Measurements from ENCODE around the gene GABPA. TPM values are rescaled to one million over a fixed set of nuclear protein-coding genes. Genes with fewer than 3 reads are reported as not detected.
A peak's percentile ranks its signal among the peaks of the same experiment; 100 is the strongest.

GABPA gene
- total RNA-seq, 1 experiment from 2014 or later = 17.6 TPM

DNA sequence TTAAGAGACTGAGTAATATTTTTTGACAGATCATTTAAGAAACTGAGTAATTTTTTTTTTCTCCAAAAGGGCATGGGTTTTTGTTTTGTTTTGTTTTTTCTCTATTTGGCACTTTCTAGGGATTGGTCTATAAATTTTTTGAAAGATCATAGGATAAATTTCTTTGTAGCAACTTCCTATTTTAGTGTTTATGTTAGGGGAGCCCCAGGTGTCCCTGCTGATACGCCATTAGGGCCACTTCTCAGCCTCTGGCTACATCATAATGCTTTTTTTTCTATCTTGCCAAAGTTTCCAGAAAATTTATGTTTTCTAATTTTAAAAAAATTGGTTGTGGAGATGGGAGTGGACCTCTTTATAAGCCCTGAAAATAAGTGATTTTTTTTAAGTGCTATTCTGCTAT is 2.6 kb downstream of the GABPA start:
- H3K4me3 ChIP-seq (ENCODE audit: low read depth in 2 of 2, low read length in 2 of 2) = no peak overlapping the region

DNA sequence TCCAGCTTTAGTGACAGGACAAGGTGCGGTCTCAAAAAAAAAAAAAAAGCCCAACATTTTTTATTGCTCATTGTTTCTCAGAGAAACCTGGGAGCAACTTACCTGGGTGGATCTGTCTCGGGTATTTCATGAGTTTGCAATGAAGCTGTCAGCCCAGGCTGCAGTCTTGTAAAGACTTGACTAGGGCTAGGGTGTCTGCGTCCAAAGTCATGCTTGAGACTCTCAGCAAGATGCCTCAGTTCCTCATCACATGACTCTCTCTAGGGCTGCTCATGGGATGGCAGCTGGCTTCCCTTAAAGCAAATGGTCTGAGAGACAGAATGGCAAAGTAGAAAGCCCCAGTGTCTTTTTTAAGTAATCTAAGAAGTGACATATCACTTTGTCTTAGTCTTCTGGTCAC is 8.1 kb downstream of the GABPA start:
- no peaks in the 10 kb centered on the region for H3K4me1 ChIP-seq (ENCODE audit: control insufficient read depth, insufficient read depth, low read length)
- in situ Hi-C loops (cut with HindIII; ENCODE audit: low pct_unique_long_range_greater_than_20kb, low sequenced_read_pairs) = no loop called here

More for the DNA sequence above, 2.6 kb downstream of the GABPA start:
- ATAC-seq (no peak), DNase-seq (ENCODE audit: low read depth, low spot score) (no peak)
- in situ Hi-C loops (cut with HindIII; ENCODE audit: low pct_unique_long_range_greater_than_20kb, low sequenced_read_pairs) (no loop called here), intact Hi-C loops (cut with micrococcal nuclease; ENCODE audit: unreplicated experiment) (no loop called here)
- Histone ChIP-seq H3K36me3 (ENCODE audit: control insufficient read depth, insufficient read depth, low read length) (no peaks in the 10 kb centered on the region; the same call in 1 of the 2 replicates), H3K4me1 (ENCODE audit: control insufficient read depth, insufficient read depth, low read length) (peaks cover 9% of the 10 kb centered on the region; the same call in 1 of the 2 replicates), H3K27ac (ENCODE audit: low read length) (no peak overlapping the region), H3K27me3 (ENCODE audit: control insufficient read depth, insufficient read depth, low read length) (no peaks in the 10 kb centered on the region), H3K9me3 (ENCODE audit: control insufficient read depth, insufficient read depth, low read depth, low read length) (no peaks in the 10 kb centered on the region)
- ChIA-PET POLR2A (no interaction called here), CTCF (no interaction called here)
- BruUV-seq (replicated peaks) = TSS peak; percentile 44
- TF ChIP-seq TCF7L2 (IDR thresholded peaks at IDR 0.05; ENCODE audit: low read depth, low read length) (no peak), POLR2AphosphoS5 (IDR thresholded peaks at IDR 0.05; ENCODE audit: low read depth, low read length) (no peak), SIN3A (IDR thresholded peaks at IDR 0.05; ENCODE audit: borderline replicate concordance, insufficient read depth, low read depth, low read length) (no peak)
- TF ChIP-seq, protein P1, sequence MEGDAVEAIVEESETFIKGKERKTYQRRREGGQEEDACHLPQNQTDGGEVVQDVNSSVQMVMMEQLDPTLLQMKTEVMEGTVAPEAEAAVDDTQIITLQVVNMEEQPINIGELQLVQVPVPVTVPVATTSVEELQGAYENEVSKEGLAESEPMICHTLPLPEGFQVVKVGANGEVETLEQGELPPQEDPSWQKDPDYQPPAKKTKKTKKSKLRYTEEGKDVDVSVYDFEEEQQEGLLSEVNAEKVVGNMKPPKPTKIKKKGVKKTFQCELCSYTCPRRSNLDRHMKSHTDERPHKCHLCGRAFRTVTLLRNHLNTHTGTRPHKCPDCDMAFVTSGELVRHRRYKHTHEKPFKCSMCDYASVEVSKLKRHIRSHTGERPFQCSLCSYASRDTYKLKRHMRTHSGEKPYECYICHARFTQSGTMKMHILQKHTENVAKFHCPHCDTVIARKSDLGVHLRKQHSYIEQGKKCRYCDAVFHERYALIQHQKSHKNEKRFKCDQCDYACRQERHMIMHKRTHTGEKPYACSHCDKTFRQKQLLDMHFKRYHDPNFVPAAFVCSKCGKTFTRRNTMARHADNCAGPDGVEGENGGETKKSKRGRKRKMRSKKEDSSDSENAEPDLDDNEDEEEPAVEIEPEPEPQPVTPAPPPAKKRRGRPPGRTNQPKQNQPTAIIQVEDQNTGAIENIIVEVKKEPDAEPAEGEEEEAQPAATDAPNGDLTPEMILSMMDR (IDR thresholded peaks at IDR 0.05) = no peak
- TF ChIP-seq, protein P2, sequence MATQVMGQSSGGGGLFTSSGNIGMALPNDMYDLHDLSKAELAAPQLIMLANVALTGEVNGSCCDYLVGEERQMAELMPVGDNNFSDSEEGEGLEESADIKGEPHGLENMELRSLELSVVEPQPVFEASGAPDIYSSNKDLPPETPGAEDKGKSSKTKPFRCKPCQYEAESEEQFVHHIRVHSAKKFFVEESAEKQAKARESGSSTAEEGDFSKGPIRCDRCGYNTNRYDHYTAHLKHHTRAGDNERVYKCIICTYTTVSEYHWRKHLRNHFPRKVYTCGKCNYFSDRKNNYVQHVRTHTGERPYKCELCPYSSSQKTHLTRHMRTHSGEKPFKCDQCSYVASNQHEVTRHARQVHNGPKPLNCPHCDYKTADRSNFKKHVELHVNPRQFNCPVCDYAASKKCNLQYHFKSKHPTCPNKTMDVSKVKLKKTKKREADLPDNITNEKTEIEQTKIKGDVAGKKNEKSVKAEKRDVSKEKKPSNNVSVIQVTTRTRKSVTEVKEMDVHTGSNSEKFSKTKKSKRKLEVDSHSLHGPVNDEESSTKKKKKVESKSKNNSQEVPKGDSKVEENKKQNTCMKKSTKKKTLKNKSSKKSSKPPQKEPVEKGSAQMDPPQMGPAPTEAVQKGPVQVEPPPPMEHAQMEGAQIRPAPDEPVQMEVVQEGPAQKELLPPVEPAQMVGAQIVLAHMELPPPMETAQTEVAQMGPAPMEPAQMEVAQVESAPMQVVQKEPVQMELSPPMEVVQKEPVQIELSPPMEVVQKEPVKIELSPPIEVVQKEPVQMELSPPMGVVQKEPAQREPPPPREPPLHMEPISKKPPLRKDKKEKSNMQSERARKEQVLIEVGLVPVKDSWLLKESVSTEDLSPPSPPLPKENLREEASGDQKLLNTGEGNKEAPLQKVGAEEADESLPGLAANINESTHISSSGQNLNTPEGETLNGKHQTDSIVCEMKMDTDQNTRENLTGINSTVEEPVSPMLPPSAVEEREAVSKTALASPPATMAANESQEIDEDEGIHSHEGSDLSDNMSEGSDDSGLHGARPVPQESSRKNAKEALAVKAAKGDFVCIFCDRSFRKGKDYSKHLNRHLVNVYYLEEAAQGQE (IDR thresholded peaks at IDR 0.05; ENCODE audit: insufficient read depth in 1 of 2, low read depth in 2 of 2, low read length in 1 of 2) = no peak

More for the DNA sequence above, 8.1 kb downstream of the GABPA start:
- POLR2A ChIA-PET = no interaction called here
- no TSS peak for BruUV-seq (replicated peaks)
- DNase-seq (ENCODE audit: low read depth, low spot score) (no peak), ATAC-seq (no peak)
- no peaks in the 10 kb centered on the region for H3K9me3 ChIP-seq (ENCODE audit: control insufficient read depth, insufficient read depth, low read depth, low read length)
- H3K27me3 ChIP-seq (ENCODE audit: control insufficient read depth, insufficient read depth, low read length) = no peaks in the 10 kb centered on the region
- no peak for TF ChIP-seq TCF7L2 (IDR thresholded peaks at IDR 0.05; ENCODE audit: low read depth, low read length)
- TF ChIP-seq, protein P2 (IDR thresholded peaks at IDR 0.05; ENCODE audit: insufficient read depth in 1 of 2, low read depth in 2 of 2, low read length in 1 of 2) = no peak
- intact Hi-C loops (cut with micrococcal nuclease; ENCODE audit: unreplicated experiment) = no loop called here
- H3K27ac ChIP-seq (ENCODE audit: low read length) = no peak overlapping the region
- CTCF ChIA-PET = no interaction called here
- peaks cover 6% of the 10 kb centered on the region; the same call in 1 of the 2 replicates for H3K36me3 ChIP-seq (ENCODE audit: control insufficient read depth, insufficient read depth, low read length)
- no peak overlapping the region for H3K4me3 ChIP-seq (ENCODE audit: low read depth in 2 of 2, low read length in 2 of 2)
